ENCODE measurements around the gene PRR7.

DNA sequence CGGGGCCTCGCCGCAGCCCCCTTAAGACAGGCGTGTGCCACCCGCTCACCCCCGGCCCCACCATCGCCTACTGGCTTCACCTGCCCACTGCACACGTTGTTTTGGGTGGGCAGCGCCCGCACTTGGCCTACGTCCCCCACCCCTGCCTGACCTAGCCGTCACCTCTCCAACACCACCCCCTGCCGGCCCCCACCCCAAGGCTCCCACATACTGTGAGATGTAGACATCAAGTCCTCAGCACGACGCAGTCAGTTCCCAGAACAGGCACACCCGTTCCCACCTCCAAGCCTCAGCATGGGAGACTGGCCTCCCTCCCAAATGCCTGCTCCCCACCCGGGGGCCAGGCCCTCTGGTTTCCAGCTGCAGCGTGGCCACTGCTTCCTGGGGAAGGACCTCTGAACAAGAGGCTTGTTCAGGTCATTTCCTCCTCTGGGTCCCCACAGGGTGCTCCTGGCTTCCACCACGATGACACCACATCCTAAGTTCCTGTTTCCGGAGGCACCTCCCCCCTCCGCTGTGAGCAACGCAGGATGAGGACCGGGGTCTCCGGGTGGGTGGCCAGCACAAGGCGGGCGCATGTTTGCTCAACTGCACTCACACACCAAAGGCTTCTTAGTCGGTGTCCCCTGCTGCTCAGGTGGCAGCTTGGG, 15.5 kb downstream of the PRR7 start:
- no peak for TF ChIP-seq POLR2A (IDR thresholded peaks at IDR 0.05; ENCODE audit: low read length)
- no peak for TF ChIP-seq GATA1 (IDR thresholded peaks at IDR 0.05; ENCODE audit: low read depth, low read length)

Measured in erythroblast (primary cell).